GM19438 (cell line): ENCODE data around the gene DNAH1.

ENCODE experiments used
- ATAC-seq: cut with Tn5 transposase; IDR thresholded peaks from one replicate; pipeline ENCODE4 v1.9.1; 2021; ENCODE audit warnings: low read depth; ENCODE audit not compliant: unreplicated experiment

DNAH1 gene

DNA sequence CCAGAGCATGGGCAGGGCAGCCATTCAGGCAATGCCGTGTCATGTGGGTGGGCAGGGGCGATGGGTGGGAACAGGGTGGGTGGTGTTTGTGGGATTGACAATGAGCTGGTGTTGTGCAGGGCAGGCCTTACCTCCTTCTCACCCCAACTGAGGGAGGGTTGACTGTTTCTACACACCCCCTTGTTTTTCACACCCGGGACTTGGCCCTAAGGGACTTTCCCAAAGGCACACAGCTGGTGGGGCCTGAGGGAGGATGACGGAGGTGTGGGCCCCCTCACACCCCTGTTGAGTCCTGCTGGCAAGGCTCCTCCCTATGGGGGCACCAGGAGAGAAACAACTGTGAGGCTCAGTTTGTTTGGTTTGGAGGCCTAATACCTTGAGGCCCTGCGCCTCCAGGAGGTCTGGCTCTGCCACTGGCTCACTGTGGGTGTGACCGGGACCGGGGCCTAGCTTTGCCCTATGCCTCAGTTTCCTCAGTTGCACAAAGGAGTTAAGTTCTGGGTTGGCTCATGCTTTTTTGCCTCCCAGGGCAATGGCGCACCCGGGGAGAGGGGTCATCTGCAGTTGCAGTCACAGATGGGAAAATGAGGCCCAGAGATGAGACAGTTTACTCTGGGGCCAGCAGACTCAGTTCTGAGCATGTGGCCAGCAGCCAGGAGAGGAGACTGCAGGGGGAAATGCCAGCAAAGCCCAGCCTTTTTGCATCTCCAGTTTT lies 5.1 kb upstream of the DNAH1 start:
- no peak for ATAC-seq

DNA sequence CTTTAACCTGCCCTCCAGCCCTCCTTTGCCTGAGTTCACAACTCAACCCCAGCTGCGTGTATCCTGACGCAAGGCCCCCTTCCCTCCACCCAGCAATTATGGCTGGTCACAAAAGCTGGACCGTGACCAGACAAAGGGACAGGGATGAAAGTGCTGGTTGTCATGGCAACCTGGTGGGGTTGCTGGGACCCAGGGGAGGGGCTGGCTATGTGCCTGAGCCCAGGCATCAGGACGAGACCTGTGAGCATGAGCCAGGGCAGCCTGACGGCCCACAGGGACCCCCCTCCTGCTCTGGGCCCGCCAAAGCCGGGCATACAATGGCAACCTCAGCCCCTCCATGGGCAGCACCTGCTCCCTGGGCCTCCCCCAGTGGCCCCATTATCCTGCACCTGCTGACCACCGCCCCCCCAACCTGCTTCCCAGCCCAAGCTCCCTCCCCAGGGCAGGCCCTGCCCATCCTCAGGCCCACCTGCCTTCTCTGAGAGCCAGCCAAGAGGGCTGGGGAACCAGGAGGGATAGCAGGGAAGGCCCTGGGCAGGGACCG lies 4.5 kb upstream of the DNAH1 start:
- ATAC-seq = no peak

DNA sequence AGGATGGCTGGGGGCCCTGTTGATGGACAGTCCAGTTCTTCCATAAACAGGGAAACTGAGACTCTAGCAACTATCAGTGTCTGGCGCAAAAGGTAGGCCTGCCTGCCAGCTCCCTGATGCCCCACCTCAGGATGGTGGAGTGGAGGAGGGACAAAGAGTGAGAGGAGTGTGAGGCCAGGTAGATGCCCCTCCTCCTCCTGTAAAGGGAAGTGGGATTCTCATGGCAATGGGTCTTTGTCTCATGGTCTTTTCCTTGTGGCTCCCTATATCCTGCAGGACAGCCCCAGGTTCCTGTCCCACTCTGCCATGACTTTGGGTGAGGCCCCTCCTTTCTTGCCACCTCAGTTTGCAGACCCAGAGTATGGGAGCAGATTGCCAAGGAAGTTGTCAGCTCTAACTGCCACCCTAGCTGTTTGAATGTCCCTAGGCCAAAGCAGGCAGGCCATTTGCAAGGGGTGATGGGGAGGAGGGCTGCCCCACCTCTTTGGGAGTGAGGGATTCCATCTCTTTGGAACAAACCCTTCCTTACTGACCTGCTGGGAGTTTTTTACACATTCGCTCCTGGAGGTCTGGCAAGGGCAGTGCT lies 2.8 kb upstream of the DNAH1 start:
- peak; percentile 15 for ATAC-seq

DNA sequence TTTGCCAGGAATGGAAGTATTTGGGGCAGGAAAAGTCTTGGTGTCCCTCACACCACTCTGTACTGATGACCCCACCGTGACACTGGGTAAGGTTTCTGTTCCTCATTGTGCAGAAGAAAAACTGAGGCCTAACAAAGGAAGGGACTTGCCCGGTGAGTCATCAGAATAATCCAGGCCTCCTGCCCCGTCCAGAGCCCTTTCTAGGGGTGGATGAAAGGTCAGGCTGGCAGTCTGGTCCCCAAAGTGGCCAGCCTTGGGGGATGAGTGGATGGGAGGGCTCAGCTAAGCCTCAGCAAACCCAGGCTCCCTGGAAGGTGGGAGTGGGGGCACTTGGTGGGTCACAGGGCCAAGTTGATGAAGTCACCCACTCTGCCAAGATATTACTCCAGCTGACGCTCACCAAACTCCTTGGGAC lies 2.3 kb upstream of the DNAH1 start:
- peak; percentile 88 for ATAC-seq

- ATAC-seq = no peak
Observed at GRCh38 chr3:52314489-52314888, 1.6 kb upstream of the DNAH1 start.

DNA sequence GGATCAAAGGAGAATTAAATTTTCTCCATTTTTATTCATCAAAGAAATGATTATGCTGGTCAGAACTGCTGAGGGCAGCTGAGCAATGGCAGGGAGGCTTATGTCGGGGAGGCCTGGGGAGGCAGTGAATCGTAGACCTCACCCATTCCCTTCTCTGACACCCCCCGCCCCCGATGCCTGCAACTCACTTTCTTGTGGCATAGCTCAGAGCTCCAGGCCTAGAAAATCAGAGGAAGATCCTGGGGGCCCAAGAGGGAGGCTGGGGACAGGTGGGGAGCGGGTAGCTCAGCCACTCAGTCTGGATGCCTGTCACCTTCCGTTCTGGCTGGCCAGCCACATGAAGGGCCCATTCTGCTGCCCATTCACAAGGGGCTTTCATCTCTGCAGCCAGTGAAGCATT lies 1.1 kb upstream of the DNAH1 start:
- no peak for ATAC-seq

- ATAC-seq = no peak
Observed at GRCh38 chr3:52317208-52318000, 1.3 kb downstream of the DNAH1 start.

GRCh38 chr3:52318186-52318816 lies 2.2 kb downstream of the DNAH1 start:
- no peak for ATAC-seq

GRCh38 chr3:52319921-52320595 lies 3.9 kb downstream of the DNAH1 start:
- ATAC-seq = no peak

DNA sequence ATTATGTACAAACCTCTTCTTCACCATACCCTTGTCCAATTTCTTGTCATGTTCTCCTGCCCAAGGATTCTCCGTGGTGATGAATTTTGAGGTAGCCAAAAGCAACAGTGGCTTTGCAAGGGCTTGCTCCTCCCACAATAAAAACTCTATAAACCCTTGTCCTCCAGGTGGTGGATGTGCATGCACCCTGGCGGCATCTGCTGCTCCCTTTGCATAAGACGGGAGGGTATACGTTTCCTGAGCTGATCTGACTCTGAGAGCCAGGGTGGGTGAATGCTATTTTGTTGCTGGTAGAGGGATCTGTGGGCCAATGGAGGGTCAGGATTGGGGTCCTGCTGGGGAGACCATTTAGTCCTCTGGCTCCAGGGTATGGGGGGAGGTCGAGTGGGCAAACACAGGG lies 5.4 kb downstream of the DNAH1 start:
- no peak for ATAC-seq

DNA sequence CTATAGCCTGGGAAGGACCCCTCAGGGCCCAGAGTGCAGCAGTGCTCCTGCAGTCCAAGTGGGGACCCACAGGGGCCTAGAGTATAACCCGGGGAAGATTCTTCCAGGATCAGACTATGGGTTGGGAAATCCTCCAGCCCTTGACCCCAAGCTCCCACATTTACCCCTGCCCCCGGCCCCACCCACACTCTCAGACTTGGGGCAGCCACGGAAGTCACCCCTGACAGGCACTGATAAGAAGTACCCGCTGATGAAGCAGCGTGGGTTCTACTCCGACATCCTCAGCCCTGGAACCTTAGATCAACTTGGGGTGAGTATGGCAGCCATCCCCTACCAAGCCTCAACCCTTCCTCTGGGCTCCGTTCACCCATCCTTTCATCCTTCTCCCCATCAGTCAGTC lies 6.3 kb downstream of the DNAH1 start:
- no peak for ATAC-seq

- no peak for ATAC-seq
Observed at GRCh38 chr3:52323526-52324295, 7.6 kb downstream of the DNAH1 start.

DNA sequence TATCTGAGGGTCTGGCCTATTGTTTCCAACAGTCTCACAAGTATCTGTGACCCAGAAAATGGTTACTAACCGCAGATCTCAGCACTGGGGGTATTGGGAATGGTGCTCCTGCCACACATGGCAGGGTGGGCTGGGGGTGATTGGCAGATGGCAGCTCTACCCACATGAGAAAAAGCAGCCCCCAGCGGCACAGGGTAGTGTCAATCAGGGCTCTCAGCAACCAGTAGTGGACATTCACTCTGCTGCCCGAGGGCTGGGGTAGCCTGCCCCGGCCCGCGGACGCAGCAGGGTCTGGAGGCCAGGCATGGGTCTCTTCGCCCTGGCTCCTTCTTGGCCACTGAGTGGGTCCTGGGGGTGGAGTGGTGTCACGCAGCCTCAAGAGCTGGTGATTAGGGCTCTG lies 8.6 kb downstream of the DNAH1 start:
- no peak for ATAC-seq

- no peak for ATAC-seq
Observed at GRCh38 chr3:52325686-52326085, 9.6 kb downstream of the DNAH1 start.

DNA sequence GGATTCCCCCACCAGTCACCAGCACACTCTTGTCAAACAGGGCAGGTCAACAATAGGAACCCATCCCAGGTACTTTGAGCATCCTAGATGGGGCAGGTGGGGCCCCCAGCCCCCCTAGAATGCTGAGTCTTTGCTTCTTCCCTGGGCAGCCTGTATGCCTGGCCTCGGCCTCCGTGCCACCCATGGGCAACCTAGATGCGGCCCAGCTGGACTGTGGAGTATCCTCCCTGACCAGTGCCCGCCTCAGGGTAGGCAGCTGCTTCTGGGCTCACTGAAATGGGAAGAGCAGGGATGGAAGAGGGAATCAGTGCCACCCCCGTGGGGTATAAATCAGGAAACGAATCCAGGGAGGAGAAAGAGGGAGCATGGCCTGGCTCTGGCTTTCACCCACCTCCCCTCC lies 10.9 kb downstream of the DNAH1 start:
- no peak for ATAC-seq

DNA sequence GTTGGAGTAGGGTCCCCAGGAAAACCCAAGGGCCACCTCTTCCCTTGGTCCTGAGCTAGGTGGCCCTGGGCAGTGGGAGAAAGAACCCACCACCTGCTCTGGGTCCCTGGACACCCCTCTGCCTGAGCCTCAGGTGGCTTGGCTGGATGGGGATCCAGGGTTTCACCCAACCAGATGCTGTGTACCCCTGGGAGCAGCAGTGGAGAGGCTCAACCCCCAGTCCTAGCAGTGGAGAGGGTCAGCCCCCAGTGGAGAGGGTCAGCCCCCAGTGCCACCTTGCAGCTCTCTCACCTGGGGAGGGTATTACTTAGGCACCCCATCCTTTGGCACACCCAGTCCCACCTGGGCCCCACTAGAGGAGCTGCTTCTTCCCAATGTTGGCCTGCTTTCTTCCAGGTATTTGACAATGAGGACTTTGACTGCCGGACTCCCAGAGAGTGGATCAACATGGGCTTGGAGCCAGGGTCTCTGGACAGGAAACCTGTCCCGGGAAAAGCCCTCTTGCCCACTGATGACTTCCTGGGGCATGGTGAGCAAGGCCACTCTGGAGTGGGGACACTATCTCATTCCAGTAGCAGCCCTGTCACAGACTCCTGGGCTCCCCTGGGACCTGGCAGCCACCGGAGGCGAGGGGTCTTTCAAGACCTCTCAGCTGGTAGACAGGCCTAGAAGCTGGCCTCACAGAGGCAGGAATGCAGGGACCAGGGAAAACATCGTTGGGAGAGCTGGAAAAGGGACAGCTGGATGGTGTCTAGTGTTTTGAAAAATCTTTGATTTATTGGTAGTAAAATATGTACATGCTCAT lies 11.6 kb downstream of the DNAH1 start:
- no peak for ATAC-seq

GRCh38 chr3:52328536-52329080 lies 12.5 kb downstream of the DNAH1 start:
- no peak for ATAC-seq

DNA sequence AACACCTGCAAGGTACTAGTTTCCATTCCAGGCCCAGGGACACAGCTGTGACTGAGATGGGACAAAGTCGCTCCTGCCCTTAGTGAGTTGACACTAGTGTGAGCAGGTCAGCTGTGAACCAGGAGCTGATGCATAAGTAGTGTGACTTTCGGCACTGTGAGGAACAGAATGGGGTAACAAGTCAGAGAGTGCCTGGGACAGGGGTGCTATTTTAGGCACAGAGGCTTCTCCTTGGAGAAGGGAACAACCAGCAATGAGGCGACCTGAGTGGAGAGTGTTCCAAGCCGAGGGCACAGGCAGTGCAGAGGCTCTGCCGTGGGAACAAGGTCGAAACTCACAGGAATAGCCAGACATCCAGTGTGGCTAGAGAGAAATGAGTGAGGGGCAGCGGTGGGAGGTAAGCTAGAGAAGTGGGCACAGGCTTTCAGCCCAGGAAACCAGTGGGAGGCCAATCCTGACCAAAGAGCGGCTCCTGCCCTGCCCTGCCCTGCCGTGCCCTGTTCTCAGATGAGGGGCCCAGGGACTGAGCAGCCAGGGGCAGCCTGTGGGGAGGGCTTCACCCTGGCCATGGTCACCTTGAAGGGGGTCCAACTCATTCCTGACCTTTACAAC lies 14.2 kb downstream of the DNAH1 start:
- no peak for ATAC-seq
